SK-N-SH (cell line): Measurements from ENCODE around the gene KISS1R. TPM values are rescaled to one million over a fixed set of nuclear protein-coding genes. Genes with fewer than 3 reads are reported as not detected.

Experiments used
- CTCF ChIA-PET: fragments of 300-600, 350-600 bp; formaldehyde crosslinking; extraction: SDS; loops from one replicate; lab custom pipeline; 2021; lab: Yijun Ruan, JAX
- POLR2A ChIA-PET: fragments of 350-600 bp; sonication (Branson Sonifier 250); formaldehyde crosslinking; extraction: SDS; loops from one replicate; lab custom pipeline; 2020; ENCODE audit warnings: antibody characterized with exemption, inconsistent platforms; lab: Yijun Ruan, JAX
- DNase-seq: peaks from one replicate; pipeline ENCODE4 v3.0.0; 2012
- H2AFZ ChIP-seq: fragments of 200-600 bp; sonication (generic); 2 replicates; pipeline ENCODE4 v1.8.1; 2016; ENCODE audit warnings: antibody characterized with exemption, mild to moderate bottlenecking, low read depth
- H3F3A ChIP-seq: fragments of 200-600 bp; sonication (generic); replicated peaks from 2 replicates; pipeline ENCODE3; 2016; ENCODE audit warnings: antibody characterized with exemption, mild to moderate bottlenecking; ENCODE audit not compliant: insufficient read depth
- H3K27ac ChIP-seq, 2 experiments: fragments of 200-500 bp in 1 of 2; fragments of 200-600 bp in 1 of 2; sonication (Bioruptor generic) in 1 of 2; sonication (generic), shearing (Covaris generic) in 1 of 2; 2 replicates each; pipeline versions ENCODE4 v1.5.1 to v1.6.1; 2014 to 2016; ENCODE audit warnings: low read depth in 2 of 2, inconsistent platforms in 1 of 2, low read length in 1 of 2, mild to moderate bottlenecking in 1 of 2, mixed read lengths in 1 of 2
- H3K27me3 ChIP-seq: fragments of 200-600 bp; sonication (generic), shearing (Covaris generic); 2 replicates; pipeline ENCODE4 v1.6.1; 2016; ENCODE audit warnings: mixed run types; ENCODE audit not compliant: insufficient read depth
- H3K36me3 ChIP-seq, 2 experiments: fragments of 200-500 bp in 1 of 2; fragments of 200-600 bp in 1 of 2; sonication (Bioruptor generic) in 1 of 2; sonication (generic) in 1 of 2; replicated peaks in 1 of 2; 2 replicates each; pipeline versions ENCODE3 to v1.5.1; 2014 to 2016; ENCODE audit warnings: low read length in 1 of 2, mild to moderate bottlenecking in 1 of 2; ENCODE audit not compliant: insufficient read depth in 2 of 2, control insufficient read depth in 1 of 2
- H3K4me1 ChIP-seq, 2 experiments: fragments of 200-500 bp in 1 of 2; fragments of 200-600 bp in 1 of 2; sonication (Bioruptor generic) in 1 of 2; sonication (generic), shearing (Covaris generic) in 1 of 2; 2 replicates each; pipeline versions ENCODE4 v1.5.1 to v1.6.1; 2014 to 2016; ENCODE audit warnings: low read depth in 1 of 2, low read length in 1 of 2, mixed run types in 1 of 2; ENCODE audit not compliant: insufficient read depth in 2 of 2, control insufficient read depth in 1 of 2
- H3K4me2 ChIP-seq: fragments of 200-600 bp; sonication (generic), shearing (Covaris generic); 2 replicates; pipeline ENCODE4 v1.6.1; 2017; ENCODE audit warnings: mixed run types
- H3K4me3 ChIP-seq, 2 experiments: fragments of 200-500 bp in 1 of 2; fragments of 200-600 bp in 1 of 2; sonication (Bioruptor generic) in 1 of 2; sonication (generic), shearing (Covaris generic) in 1 of 2; 2 replicates each; pipeline versions ENCODE4 v1.5.1 to v1.8.1; 2014 to 2016; ENCODE audit warnings: low read depth in 2 of 2, inconsistent platforms in 1 of 2, low read length in 1 of 2, mild to moderate bottlenecking in 1 of 2, mixed read lengths in 1 of 2, moderate library complexity in 1 of 2
- H3K79me2 ChIP-seq: fragments of 200-600 bp; sonication (generic); 2 replicates; pipeline ENCODE4 v1.8.1; 2017; ENCODE audit warnings: mild to moderate bottlenecking; ENCODE audit not compliant: insufficient read depth
- H3K9ac ChIP-seq: fragments of 200-600 bp; sonication (generic); 2 replicates; pipeline ENCODE4 v1.6.1; 2017; ENCODE audit warnings: mixed run types
- H3K9me2 ChIP-seq: fragments of 200-600 bp; sonication (generic); 2 replicates; pipeline ENCODE4 v1.6.1; 2017; ENCODE audit warnings: mixed run types
- H3K9me3 ChIP-seq: fragments of 200-600 bp; sonication (generic); 2 replicates; pipeline ENCODE4 v1.6.1; 2017; ENCODE audit warnings: mixed run types, mild to moderate bottlenecking, moderate library complexity
- H4K20me1 ChIP-seq: fragments of 200-600 bp; sonication (generic); 2 replicates; pipeline ENCODE4 v1.6.1; 2017; ENCODE audit warnings: mild to moderate bottlenecking, mixed run types; ENCODE audit not compliant: insufficient read depth
- CHD2 ChIP-seq: fragments of 150-350 bp; IDR thresholded peaks from 2 replicates; pipeline ENCODE4 v1.6.1; 2018; ENCODE audit warnings: low read length; ENCODE audit not compliant: partially characterized antibody
- ELF1 ChIP-seq: IDR thresholded peaks from 2 replicates; pipeline ENCODE4 v1.4.0; 2012
- EZH2phosphoT487 ChIP-seq: fragments of 200-600 bp; sonication (generic); IDR thresholded peaks from 2 replicates; pipeline ENCODE4 v1.6.1; 2017; ENCODE audit warnings: low read depth, mixed run types, mild to moderate bottlenecking, antibody characterized with exemption, moderate library complexity, borderline replicate concordance
- FOXM1 ChIP-seq: IDR thresholded peaks from 2 replicates; pipeline ENCODE4 v1.4.0; 2012; ENCODE audit warnings: low read depth, mild to moderate bottlenecking
- GABPA ChIP-seq: IDR thresholded peaks from 2 replicates; pipeline ENCODE4 v1.4.0; 2012; ENCODE audit warnings: low read depth, mild to moderate bottlenecking
- JUND ChIP-seq: IDR thresholded peaks from 2 replicates; pipeline ENCODE4 v1.4.0; 2012
- MEF2A ChIP-seq: IDR thresholded peaks from 2 replicates; pipeline ENCODE4 v1.4.0; 2012; ENCODE audit warnings: low read depth, borderline replicate concordance
- NRF1 ChIP-seq: IDR thresholded peaks from 2 replicates; pipeline ENCODE4 v1.6.1; 2012; ENCODE audit warnings: low read depth, mild to moderate bottlenecking, low read length
- POLR2AphosphoS5 ChIP-seq: IDR thresholded peaks from 2 replicates; pipeline ENCODE4 v1.6.1; 2012; ENCODE audit warnings: low read depth, low read length
- RAD21 ChIP-seq: IDR thresholded peaks from 2 replicates; pipeline ENCODE4 v1.6.1; 2012; ENCODE audit warnings: mild to moderate bottlenecking, low read length
- RFX5 ChIP-seq: IDR thresholded peaks from 2 replicates; pipeline ENCODE4 v1.6.1; 2012; ENCODE audit warnings: mild to moderate bottlenecking, improper control_type of control experiment, low read length
- SMC3 ChIP-seq: IDR thresholded peaks from 2 replicates; pipeline ENCODE4 v1.6.1; 2012; ENCODE audit warnings: low read depth, low read length, improper control_type of control experiment
- TAF1 ChIP-seq: IDR thresholded peaks from 2 replicates; pipeline ENCODE4 v1.6.1; 2012; ENCODE audit warnings: low read depth, mild to moderate bottlenecking, low read length, moderate library complexity, borderline replicate concordance
- TEAD4 ChIP-seq: IDR thresholded peaks from 2 replicates; pipeline ENCODE4 v1.4.0; 2012; ENCODE audit warnings: mild to moderate bottlenecking, borderline replicate concordance; ENCODE audit not compliant: insufficient read depth
- WGBS: methylation state at CpG from one replicate; pipeline ENCODE4 v1.1.6; 2017; ENCODE audit warnings: low lambda C conversion rate; 5-methylcytosine and 5-hydroxymethylcytosine counted together
- polyA plus RNA-seq, 3 experiments: library from polyadenylated mRNA; depleted of rRNA; stranded (reverse); fragments of >200 nt; gene quantifications; 2 replicates each; pipeline ENCODE4 v1.2.3, GENCODE V29; 2012
- TF ChIP-seq, protein P1 (sequence below): fragments of 200-600 bp; sonication (generic); IDR thresholded peaks from 2 replicates; pipeline ENCODE4 v1.6.1; 2017; ENCODE audit warnings: antibody characterized with exemption, mild to moderate bottlenecking, moderate library complexity

KISS1R gene
- polyA plus RNA-seq, 1 of the 3 experiments (the other 2 are of a cell fraction): not detected

GRCh38 chr19:950352-951066 lies 33.4 kb downstream of the KISS1R start (continued):
- TF ChIP-seq, protein P1, sequence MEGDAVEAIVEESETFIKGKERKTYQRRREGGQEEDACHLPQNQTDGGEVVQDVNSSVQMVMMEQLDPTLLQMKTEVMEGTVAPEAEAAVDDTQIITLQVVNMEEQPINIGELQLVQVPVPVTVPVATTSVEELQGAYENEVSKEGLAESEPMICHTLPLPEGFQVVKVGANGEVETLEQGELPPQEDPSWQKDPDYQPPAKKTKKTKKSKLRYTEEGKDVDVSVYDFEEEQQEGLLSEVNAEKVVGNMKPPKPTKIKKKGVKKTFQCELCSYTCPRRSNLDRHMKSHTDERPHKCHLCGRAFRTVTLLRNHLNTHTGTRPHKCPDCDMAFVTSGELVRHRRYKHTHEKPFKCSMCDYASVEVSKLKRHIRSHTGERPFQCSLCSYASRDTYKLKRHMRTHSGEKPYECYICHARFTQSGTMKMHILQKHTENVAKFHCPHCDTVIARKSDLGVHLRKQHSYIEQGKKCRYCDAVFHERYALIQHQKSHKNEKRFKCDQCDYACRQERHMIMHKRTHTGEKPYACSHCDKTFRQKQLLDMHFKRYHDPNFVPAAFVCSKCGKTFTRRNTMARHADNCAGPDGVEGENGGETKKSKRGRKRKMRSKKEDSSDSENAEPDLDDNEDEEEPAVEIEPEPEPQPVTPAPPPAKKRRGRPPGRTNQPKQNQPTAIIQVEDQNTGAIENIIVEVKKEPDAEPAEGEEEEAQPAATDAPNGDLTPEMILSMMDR: no peak
- TF ChIP-seq TAF1: no peak
- no peak for TF ChIP-seq SMC3
- no peak for TF ChIP-seq JUND
- TF ChIP-seq FOXM1: no peak
- no peak for TF ChIP-seq GABPA

DNA sequence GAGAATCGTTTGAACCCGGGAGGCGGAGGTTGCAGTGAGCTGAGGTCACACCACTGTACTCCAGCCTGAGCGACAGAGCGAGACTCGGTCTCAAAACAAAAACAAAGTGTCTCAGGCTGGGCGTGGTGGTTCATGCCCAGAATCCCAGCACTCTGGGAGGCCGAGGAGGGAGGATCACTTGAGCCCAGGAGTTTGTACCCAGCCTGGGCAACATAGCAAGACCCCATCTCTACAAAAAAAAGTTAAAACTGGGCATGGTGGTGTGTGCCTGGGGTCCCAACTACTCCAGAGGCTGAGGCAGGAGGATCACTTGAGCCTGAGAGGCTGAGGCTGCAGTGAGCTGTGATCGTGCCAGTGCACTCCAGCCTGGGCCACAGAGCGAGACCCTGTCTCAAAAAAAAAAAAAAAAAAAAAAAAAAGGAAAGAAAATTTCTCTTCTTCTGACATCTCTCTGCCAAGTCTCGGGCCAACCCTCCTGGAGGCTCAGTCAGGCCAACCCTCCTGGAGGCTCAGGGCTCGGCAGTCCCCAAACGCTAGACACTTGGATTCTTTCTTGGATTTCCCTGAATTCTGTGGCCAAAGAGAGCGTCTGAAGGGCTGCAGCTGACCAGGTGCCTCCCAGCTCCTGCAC lies 35.0 kb downstream of the KISS1R start:
- Histone ChIP-seq H3F3A (no peaks in the 10 kb centered on the region), H3K4me3 (no peak overlapping the region), H3K4me1 (peaks cover 5 to 19% of the 10 kb centered on the region in 2 experiments; a peak in 2 of 4 replicates), H3K36me3 (peaks cover 0 to 4% of the 10 kb centered on the region in 2 experiments), H3K9ac (no peak overlapping the region), H3K9me2 (no peaks in the 10 kb centered on the region), H3K4me2 (no peak overlapping the region), H4K20me1 (peaks cover 36% of the 10 kb centered on the region; the same call in 1 of the 2 replicates), H3K79me2 (peaks cover 2% of the 10 kb centered on the region; the same call in 1 of the 2 replicates), H3K27me3 (no peaks in the 10 kb centered on the region), H3K27ac (no peak overlapping the region; a peak in 1 of 4 replicates), H3K9me3 (no peaks in the 10 kb centered on the region), H2AFZ (no peak overlapping the region)
- no peak for TF ChIP-seq POLR2AphosphoS5
- TF ChIP-seq TAF1: no peak
- TF ChIP-seq ELF1: no peak
- POLR2A ChIA-PET: interaction anchor here (0.7 kb wide), 1 partner anchor 375 kb away, joined by 3 read pairs; no protein-coding TSS in a partner anchor
- CTCF ChIA-PET: no interaction called here
- WGBS: 89% methylated on average over 14 of the region's 14 CpGs
- DNase-seq: no peak

DNA sequence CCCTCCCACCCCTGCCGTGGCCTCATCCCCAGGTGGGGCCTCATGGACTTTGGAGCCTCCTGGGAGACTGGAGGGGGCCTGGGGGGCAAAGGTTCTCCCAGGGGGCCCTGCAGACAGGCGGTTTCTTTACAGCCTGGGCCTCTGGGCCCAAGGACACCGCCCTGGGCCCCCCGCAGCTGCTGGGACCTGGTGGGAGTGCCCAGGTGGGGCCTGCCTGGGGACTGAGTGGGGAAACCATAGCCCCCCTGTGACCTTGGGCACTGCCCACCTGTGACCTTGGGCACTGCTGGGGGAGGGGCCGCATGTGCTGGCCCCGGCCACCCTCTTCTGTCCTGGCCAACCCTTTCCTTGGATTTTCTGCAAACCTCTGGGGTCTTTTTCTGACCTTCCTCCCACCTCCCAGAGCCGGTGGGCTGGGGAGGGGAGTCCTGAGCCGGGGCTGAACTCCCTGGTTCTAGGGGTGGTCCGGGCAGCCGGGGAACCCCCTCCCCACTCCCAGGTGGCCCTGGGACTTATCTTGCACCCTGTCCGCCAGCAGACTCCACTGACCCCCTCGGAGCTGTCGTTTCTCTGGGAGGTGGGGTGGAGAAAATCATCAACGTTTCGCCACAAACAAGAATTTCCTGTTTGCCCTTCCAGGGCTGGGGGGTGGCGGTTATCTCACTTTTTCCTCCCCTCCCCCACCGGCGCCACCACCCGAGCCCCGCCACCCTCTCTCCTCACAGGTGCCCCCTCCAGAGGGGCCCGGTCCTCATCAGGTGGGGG lies 35.7 kb downstream of the KISS1R start:
- Histone ChIP-seq H3K9me3 (no peaks in the 10 kb centered on the region), H3K27ac (no peak overlapping the region; a peak in 1 of 4 replicates), H3K4me1 (peaks cover 5 to 21% of the 10 kb centered on the region in 2 experiments; a peak in 2 of 4 replicates), H3K36me3 (peaks cover 0 to 3% of the 10 kb centered on the region in 2 experiments), H3K4me3 (no peak overlapping the region), H3K27me3 (no peaks in the 10 kb centered on the region), H4K20me1 (peaks cover 29% of the 10 kb centered on the region; the same call in 1 of the 2 replicates), H2AFZ (no peak overlapping the region), H3K79me2 (no peaks in the 10 kb centered on the region; the same call in 1 of the 2 replicates), H3K9me2 (no peaks in the 10 kb centered on the region), H3K4me2 (no peak overlapping the region), H3F3A (no peaks in the 10 kb centered on the region), H3K9ac (no peak overlapping the region)
- 86% methylated on average over 16 of the region's 21 CpGs for WGBS
- CTCF ChIA-PET: no interaction called here
- no peak for DNase-seq
- TF ChIP-seq POLR2AphosphoS5 (no peak), TEAD4 (no peak), ELF1 (no peak), CHD2 (no peak), RAD21 (no peak), MEF2A (no peak), NRF1 (no peak), RFX5 (no peak), EZH2phosphoT487 (no peak)
- POLR2A ChIA-PET: no interaction called here
